GM23248 (cell line): ENCODE measurements around the gene PDE1A. TPM values are rescaled to one million over a fixed set of nuclear protein-coding genes. Genes with fewer than 3 reads are reported as not detected.

Experiments used
- DNase-seq: peaks from one replicate; pipeline ENCODE4 v3.0.0-alpha.2; 2015
- H2AFZ ChIP-seq: fragments of 200-600 bp; sonication (generic); 2 replicates; pipeline ENCODE4 v1.6.1; 2016; ENCODE audit warnings: antibody characterized with exemption
- H3F3A ChIP-seq: fragments of 200-600 bp; sonication (generic); 2 replicates; pipeline ENCODE4 v1.6.1; 2016; ENCODE audit warnings: mild to moderate bottlenecking, antibody characterized with exemption, mixed run types; ENCODE audit not compliant: insufficient read depth
- H3K27ac ChIP-seq: fragments of 200-600 bp; sonication (generic); 2 replicates; pipeline ENCODE4 v1.5.1; 2016; ENCODE audit warnings: mild to moderate bottlenecking
- H3K27me3 ChIP-seq: fragments of 200-600 bp; sonication (generic); replicated peaks from 2 replicates; pipeline ENCODE4 v1.6.1; 2016; ENCODE audit warnings: mild to moderate bottlenecking; ENCODE audit not compliant: insufficient read depth
- H3K36me3 ChIP-seq: fragments of 200-600 bp; sonication (generic); 2 replicates; pipeline ENCODE4 v1.6.1; 2016; ENCODE audit warnings: low read depth, mild to moderate bottlenecking
- H3K4me1 ChIP-seq: fragments of 200-600 bp; sonication (generic); 2 replicates; pipeline ENCODE4 v1.6.1; 2016; ENCODE audit warnings: mild to moderate bottlenecking; ENCODE audit not compliant: insufficient read depth
- H3K4me2 ChIP-seq: fragments of 200-600 bp; sonication (generic); one replicate; pipeline ENCODE4 v1.6.1; 2016; ENCODE audit warnings: mild to moderate bottlenecking; ENCODE audit not compliant: unreplicated experiment
- H3K4me3 ChIP-seq: fragments of 200-600 bp; sonication (generic); 2 replicates; pipeline ENCODE4 v1.5.1; 2016; ENCODE audit warnings: mild to moderate bottlenecking
- H3K79me2 ChIP-seq: fragments of 200-600 bp; sonication (generic); 2 replicates; pipeline ENCODE4 v1.6.1; 2016; ENCODE audit warnings: mild to moderate bottlenecking; ENCODE audit not compliant: insufficient read depth
- H3K9ac ChIP-seq: fragments of 200-600 bp; sonication (generic); 2 replicates; pipeline ENCODE4 v1.6.1; 2016; ENCODE audit warnings: mild to moderate bottlenecking
- H3K9me2 ChIP-seq: fragments of 200-600 bp; sonication (generic); 2 replicates; pipeline ENCODE4 v1.6.1; 2016; ENCODE audit warnings: mixed run types, mild to moderate bottlenecking, moderate library complexity; ENCODE audit not compliant: insufficient read depth
- H3K9me3 ChIP-seq: fragments of 200-600 bp; sonication (generic); one replicate; pipeline ENCODE4 v1.6.1; 2017; ENCODE audit warnings: low read depth
- H4K20me1 ChIP-seq: fragments of 200-600 bp; sonication (generic); 2 replicates; pipeline ENCODE4 v1.6.0; 2016; ENCODE audit not compliant: insufficient read depth
- EZH2 ChIP-seq: fragments of 200-600 bp; sonication (generic); IDR thresholded peaks from 2 replicates; pipeline ENCODE4 v1.6.1; 2018; ENCODE audit warnings: antibody characterized with exemption, mild to moderate bottlenecking; ENCODE audit not compliant: insufficient read depth, poor library complexity, severe bottlenecking
- EZH2phosphoT487 ChIP-seq: fragments of 200-600 bp; sonication (generic); IDR thresholded peaks from 2 replicates; pipeline ENCODE4 v1.6.1; 2018; ENCODE audit warnings: antibody characterized with exemption, moderate library complexity, mild to moderate bottlenecking, low read depth; ENCODE audit not compliant: insufficient read depth
- WGBS, 2 experiments: methylation state at CpG; one replicate each; pipeline ENCODE4 v1.1.6; 2015 to 2017; ENCODE audit warnings: low lambda C conversion rate in 2 of 2, low coverage in 1 of 2; ENCODE audit errors: missing lambda C conversion rate in 2 of 2; 5-methylcytosine and 5-hydroxymethylcytosine counted together
- in situ Hi-C: fragments of 300-500 bp; cut with MboI; formaldehyde crosslinking; loops from 2 replicates; pipeline ENCODE4 v1.15.0; 2020
- polyA plus RNA-seq: library from polyadenylated mRNA; unstranded; fragments of >200 nt; fragmentation: Nextera tagmentation; extraction: Ambion mirVana; gene quantifications from 2 replicates; pipeline ENCODE4 v1.2.1, GENCODE V29; 2016
- total RNA-seq: library from RNA; depleted of rRNA; stranded (reverse); fragments of >200 nt; shearing (Covaris generic); gene quantifications from 2 replicates; pipeline ENCODE4 v1.2.3, GENCODE V29; 2014

PDE1A gene
- total and polyA plus RNA-seq, 2 experiments from 2014 or later: 1.0 to 1.9 TPM

DNA sequence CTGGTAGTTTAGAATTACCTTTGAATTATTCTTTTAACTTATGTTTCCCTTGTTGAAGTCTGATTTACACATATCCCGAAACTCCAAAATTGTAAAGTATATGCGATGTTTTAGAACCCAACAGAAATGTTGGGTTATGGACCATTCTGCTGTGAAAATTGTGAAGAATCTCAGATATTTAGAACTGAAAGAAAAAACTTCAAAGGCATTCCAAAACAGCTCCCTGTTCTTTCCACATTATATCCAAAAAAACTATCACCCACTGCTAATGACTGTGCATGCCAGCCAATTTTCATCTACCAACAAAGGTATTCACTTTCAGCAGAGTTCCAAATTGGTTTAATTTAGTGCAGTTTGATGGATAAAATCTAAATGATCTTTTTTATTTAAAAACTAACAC, 21.5 kb upstream of the PDE1A start:
- H3K27me3 ChIP-seq: no peaks in the 10 kb centered on the region
- WGBS, 2 experiments: 92 to 98% methylated on average over 2 of the region's 2 CpGs
- H3K27ac ChIP-seq: peak overlapping the region; percentile 66
- H3K36me3 ChIP-seq: no peaks in the 10 kb centered on the region
- in situ Hi-C loops: no loop called here
- no peak for DNase-seq
- no peaks in the 10 kb centered on the region for H3K79me2 ChIP-seq
- peak overlapping the region; percentile 32 for H2AFZ ChIP-seq
- H3K4me2 ChIP-seq: peak overlapping the region; percentile 24
- H3F3A ChIP-seq: peaks cover 14% of the 10 kb centered on the region
- no peak overlapping the region for H3K4me3 ChIP-seq
- H3K9me2 ChIP-seq: no peaks in the 10 kb centered on the region
- no peaks in the 10 kb centered on the region for H3K9me3 ChIP-seq
- no peak for TF ChIP-seq EZH2phosphoT487
- TF ChIP-seq EZH2: no peak
- peaks cover 35% of the 10 kb centered on the region for H3K4me1 ChIP-seq
- H4K20me1 ChIP-seq: no peaks in the 10 kb centered on the region
- no peak overlapping the region for H3K9ac ChIP-seq

DNA sequence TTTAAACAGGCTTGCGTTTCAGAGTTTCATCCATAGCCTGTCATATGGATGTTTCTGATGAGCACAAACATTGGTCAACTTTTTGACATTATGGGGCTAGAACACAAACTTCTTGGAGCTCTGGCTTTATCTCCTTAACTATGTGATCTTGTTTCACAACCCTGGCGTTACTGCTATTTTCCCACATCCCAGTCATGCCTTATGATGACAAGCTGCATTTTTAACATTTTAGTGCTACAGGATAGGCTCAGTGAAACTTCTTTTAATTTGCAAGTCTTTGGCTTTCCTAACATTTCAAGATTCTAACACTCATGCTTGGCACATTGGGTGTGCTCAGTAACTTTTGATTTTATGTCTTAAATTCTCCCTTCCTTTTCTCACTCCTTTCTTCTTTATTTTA, 21.0 kb upstream of the PDE1A start:
- H3K4me3 ChIP-seq: no peak overlapping the region
- in situ Hi-C loops: no loop called here
- H3F3A ChIP-seq: peaks cover 14% of the 10 kb centered on the region
- H3K79me2 ChIP-seq: no peaks in the 10 kb centered on the region
- H3K9me2 ChIP-seq: no peaks in the 10 kb centered on the region
- TF ChIP-seq EZH2 (no peak), EZH2phosphoT487 (no peak)
- no peaks in the 10 kb centered on the region for H4K20me1 ChIP-seq
- H3K36me3 ChIP-seq: no peaks in the 10 kb centered on the region
- peak overlapping the region; percentile 66 for H3K27ac ChIP-seq
- H3K9me3 ChIP-seq: no peaks in the 10 kb centered on the region
- H3K27me3 ChIP-seq: no peaks in the 10 kb centered on the region
- peaks cover 35% of the 10 kb centered on the region for H3K4me1 ChIP-seq
- H3K9ac ChIP-seq: no peak overlapping the region
- 23 to 24% methylated on average over 2 of the region's 2 CpGs for WGBS, 2 experiments
- peak overlapping the region; percentile 32 for H2AFZ ChIP-seq
- peak overlapping the region; percentile 24 for H3K4me2 ChIP-seq
- peak; percentile 81 for DNase-seq

GRCh38 chr2:182447163-182447562, 20.3 kb upstream of the PDE1A start:
- H3K4me1 ChIP-seq: peaks cover 35% of the 10 kb centered on the region
- WGBS, 2 experiments: 66 to 73% methylated on average over 2 of the region's 2 CpGs
- no peaks in the 10 kb centered on the region for H4K20me1 ChIP-seq
- H2AFZ ChIP-seq: peak overlapping the region; percentile 32; the same call in 1 of the 2 replicates
- no peaks in the 10 kb centered on the region for H3K27me3 ChIP-seq
- no peaks in the 10 kb centered on the region for H3K9me3 ChIP-seq
- H3F3A ChIP-seq: peaks cover 14% of the 10 kb centered on the region
- H3K79me2 ChIP-seq: no peaks in the 10 kb centered on the region
- H3K27ac ChIP-seq: peak overlapping the region; percentile 66
- no peak overlapping the region for H3K4me3 ChIP-seq
- no peak overlapping the region for H3K9ac ChIP-seq
- H3K4me2 ChIP-seq: peak overlapping the region; percentile 19
- in situ Hi-C loops: no loop called here
- H3K36me3 ChIP-seq: no peaks in the 10 kb centered on the region
- H3K9me2 ChIP-seq: no peaks in the 10 kb centered on the region
- peak; percentile 17 for DNase-seq
- TF ChIP-seq EZH2phosphoT487 (no peak), EZH2 (no peak)

DNA sequence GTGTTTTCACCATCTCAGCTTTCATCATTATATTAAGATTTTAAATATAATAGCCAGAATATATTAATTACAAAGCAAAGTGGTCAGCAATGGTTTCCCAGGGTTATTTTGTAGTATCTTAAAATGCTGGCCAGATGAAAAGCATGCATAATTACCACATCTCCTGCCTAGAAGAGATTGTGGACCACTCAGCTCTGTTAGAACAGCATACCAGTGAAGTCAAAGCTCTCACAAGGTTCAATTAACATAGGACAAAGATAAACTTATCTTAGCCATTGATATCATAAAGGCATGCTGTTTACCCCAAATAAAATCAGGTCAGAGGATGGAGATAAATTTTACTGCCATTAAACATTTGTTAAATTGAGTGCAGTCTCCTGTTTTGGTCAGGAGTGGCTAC, 19.3 kb upstream of the PDE1A start:
- H3K9me2 ChIP-seq: no peaks in the 10 kb centered on the region
- H3K4me1 ChIP-seq: peaks cover 35% of the 10 kb centered on the region
- in situ Hi-C loops: no loop called here
- H3K4me2 ChIP-seq: no peak overlapping the region
- H3K4me3 ChIP-seq: no peak overlapping the region
- H3K9me3 ChIP-seq: no peaks in the 10 kb centered on the region
- no peaks in the 10 kb centered on the region for H3K79me2 ChIP-seq
- DNase-seq: no peak
- H2AFZ ChIP-seq: 0 out of 2 replicates have a peak overlapping the region, but pooled peaks have one; percentile 7
- H4K20me1 ChIP-seq: no peaks in the 10 kb centered on the region
- H3K27ac ChIP-seq: no peak overlapping the region
- no peak for TF ChIP-seq EZH2phosphoT487
- no peak for TF ChIP-seq EZH2
- H3K9ac ChIP-seq: no peak overlapping the region
- no peaks in the 10 kb centered on the region for H3K27me3 ChIP-seq
- peaks cover 14% of the 10 kb centered on the region for H3F3A ChIP-seq
- no peaks in the 10 kb centered on the region for H3K36me3 ChIP-seq
